SU-DHL-6 (cell line): Measurements from ENCODE around the gene ZNF324.
"Not testable (repeated sequence)": the region's sequence is repeated elsewhere in the genome, so short reads cannot be mapped to it uniquely, and the experiment has no call there.

ENCODE experiments used
- EZH2phosphoT487 ChIP-seq: fragments of 200-600 bp; sonication (generic), shearing (Covaris generic); conservative IDR thresholded peaks from 2 replicates; pipeline ENCODE4 v1.6.1; 2018; ENCODE audit warnings: mild to moderate bottlenecking, antibody characterized with exemption, low read length, moderate library complexity, mixed read lengths
- TF ChIP-seq, protein P1 (sequence below): fragments of 200-600 bp; sonication (generic); IDR thresholded peaks from one replicate; pipeline ENCODE4 v1.5.1; 2017; ENCODE audit warnings: antibody characterized with exemption, mild to moderate bottlenecking, low read length, moderate library complexity; ENCODE audit not compliant: insufficient read depth, poor library complexity, severe bottlenecking

DNA sequence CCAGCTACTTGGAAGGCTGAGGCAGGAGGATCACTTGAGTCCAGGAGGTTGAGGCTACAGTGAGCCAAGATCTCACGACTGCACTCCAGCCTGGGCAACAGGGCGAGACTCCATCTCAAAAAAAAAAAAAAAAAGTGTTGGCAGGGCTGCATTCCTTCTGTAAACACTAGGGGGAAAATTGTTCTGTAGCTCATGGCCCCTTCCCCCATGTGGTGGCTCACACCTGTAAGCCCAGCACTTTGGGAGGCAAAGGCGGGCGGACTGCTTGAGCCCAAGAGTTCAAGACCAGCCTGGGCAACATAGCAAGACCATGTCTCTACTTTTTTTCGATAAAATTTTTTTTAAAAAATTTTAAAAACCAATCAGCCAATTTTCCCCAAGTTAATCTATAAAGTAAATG, 17.5 kb downstream of the ZNF324 start:
- TF ChIP-seq, protein P1, sequence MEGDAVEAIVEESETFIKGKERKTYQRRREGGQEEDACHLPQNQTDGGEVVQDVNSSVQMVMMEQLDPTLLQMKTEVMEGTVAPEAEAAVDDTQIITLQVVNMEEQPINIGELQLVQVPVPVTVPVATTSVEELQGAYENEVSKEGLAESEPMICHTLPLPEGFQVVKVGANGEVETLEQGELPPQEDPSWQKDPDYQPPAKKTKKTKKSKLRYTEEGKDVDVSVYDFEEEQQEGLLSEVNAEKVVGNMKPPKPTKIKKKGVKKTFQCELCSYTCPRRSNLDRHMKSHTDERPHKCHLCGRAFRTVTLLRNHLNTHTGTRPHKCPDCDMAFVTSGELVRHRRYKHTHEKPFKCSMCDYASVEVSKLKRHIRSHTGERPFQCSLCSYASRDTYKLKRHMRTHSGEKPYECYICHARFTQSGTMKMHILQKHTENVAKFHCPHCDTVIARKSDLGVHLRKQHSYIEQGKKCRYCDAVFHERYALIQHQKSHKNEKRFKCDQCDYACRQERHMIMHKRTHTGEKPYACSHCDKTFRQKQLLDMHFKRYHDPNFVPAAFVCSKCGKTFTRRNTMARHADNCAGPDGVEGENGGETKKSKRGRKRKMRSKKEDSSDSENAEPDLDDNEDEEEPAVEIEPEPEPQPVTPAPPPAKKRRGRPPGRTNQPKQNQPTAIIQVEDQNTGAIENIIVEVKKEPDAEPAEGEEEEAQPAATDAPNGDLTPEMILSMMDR = not testable (repeated sequence)
- not testable (repeated sequence) for TF ChIP-seq EZH2phosphoT487
